ENCODE data around the gene STIM1.

STIM1 gene

DNA sequence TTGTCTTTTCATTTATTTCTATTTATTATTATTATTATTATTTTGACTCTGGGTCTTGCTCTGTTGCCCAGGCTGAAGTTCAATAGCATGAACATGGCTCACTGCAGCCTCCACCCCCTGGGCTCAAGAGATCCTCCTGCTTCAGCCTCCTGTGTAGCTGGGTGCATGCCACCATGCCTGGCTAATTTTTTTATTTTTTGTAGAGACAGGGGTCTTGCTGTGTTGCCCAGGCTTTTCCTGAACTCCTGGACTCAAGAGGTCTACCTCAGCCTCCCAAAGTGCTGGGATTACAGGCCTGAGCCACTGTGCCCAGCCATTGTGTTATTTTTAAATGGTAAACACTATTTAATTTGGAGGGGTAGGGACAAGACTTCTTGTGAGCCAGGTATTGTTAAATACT lies 215.9 kb downstream of the STIM1 start:
- no peak for DNase-seq (ENCODE audit: low read depth in 2 of 2)

DNA sequence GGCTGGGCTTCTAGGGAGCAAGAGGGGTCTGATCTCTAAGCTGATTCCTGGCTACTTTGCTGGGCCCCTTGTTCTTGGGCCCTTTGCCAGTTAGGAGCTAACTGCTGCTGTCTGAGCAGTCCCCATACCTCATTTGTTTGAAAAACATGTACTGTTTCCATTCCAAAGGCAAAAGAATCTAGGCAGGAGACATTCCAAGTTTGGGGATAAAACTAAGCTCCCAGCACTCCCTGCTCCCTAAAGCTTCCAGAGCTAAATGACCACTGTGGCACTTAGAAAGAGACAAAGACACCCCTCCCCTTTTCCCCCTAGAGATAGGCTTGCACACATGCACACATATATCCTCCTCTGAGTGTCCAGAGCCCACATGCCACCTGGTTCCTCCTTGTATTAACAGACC lies 216.4 kb downstream of the STIM1 start:
- DNase-seq (ENCODE audit: low read depth in 2 of 2) = no peak

DNA sequence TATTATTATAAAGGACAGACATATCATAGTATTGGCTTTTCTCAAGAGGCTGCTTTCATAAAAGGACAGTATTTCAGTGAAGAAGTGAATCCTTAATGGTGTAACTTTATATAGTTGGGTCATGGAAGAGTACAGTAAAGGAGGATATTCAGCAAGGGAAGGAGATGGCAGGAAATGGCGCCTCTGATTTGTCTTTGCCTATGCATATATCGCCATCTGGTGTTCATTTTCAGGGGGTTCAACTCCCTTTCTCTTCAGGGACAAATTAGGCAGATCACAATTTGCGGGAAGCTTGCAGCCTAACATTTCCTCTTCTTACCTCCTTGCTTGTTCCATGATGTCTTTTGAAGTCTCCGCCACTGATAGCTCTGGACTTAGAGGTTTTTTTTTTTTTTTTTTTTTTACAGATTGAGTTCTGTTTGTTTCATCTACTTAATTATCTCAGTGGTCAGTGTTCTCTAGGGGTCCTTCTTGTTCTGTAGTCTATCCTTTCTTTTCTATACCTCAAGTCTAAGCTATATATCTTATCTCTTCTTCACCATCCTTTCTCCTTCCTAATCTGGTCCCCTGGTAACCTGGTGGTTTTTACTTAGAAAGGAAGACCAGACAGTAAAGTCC lies 217.3 kb downstream of the STIM1 start:
- peak in 1 of 2 donors; percentile 32 for DNase-seq (ENCODE audit: low read depth in 2 of 2)

- DNase-seq (ENCODE audit: low read depth in 2 of 2) = no peak
Observed at GRCh38 chr11:4074266-4074665, 218.8 kb downstream of the STIM1 start.

DNA sequence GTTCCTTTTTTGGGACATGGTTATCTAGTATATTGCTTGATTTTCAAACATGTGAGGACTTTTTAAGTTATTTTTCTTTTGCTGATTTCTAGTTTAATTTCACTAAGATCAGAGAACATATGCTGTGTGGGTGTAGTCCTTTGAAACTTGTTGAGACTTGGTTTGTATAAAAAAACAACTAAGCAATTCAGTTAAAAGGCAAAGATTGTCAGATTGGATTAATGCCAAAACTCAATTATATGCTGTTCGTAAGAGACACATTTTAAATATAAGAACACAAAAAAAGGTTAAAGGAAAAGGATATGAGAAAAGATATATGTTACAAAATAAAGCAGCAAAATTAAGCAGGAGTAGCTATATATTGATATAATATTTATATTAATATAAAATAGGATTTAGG lies 221.3 kb downstream of the STIM1 start:
- DNase-seq (ENCODE audit: low read depth in 2 of 2) = no peak

DNA sequence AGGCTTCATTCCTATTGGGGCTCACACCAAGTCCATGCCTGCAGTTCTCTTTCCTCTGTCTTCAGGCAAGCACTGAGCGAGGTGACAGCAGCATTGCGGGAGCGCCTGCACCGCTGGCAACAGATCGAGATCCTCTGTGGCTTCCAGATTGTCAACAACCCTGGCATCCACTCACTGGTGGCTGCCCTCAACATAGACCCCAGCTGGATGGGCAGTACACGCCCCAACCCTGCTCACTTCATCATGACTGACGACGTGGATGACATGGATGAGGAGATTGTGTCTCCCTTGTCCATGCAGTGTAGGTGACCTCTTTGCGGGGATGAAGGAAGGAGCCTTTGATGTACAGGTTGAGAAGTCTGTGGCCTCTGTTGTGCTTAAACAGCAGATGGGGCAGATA lies 227.7 kb downstream of the STIM1 start:
- DNase-seq (ENCODE audit: low read depth in 2 of 2) = no peak

DNA sequence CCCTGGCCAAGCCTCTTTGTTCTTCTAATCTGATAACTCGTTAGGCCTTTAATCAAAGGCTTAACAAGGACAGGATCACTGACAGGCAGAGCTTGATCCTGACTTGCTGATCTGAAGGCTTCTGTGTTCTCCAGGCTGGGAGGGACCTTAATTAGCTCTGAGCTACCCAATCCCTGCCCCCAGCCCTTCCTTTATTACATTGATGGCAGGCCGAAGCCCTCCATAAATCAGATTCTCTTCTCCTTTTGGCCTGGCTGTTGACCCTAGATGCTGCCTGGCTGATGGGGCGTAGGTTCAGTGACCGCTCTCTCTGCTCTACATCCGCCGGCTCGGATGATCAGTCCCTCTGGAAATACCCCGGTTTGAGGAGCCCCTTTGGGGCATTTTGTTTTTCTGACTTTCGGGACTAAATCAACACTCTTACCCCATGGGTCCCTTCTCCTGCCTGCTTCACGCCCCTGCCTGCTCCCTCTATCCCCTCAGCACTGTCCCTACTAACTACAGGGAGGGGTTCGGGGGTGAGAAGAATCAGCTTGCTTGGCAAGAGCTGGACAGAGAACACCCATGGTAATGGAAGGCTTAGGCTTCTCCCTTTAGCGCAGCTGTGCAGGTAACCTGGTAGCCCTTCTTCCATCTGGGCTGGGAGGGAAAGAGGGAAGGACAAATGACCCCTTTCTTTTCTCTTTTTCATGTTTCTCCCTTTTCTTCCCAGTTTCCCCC lies 229.1 kb downstream of the STIM1 start:
- DNase-seq (ENCODE audit: low read depth in 2 of 2) = no peak

GRCh38 chr11:4085575-4085974 lies 230.1 kb downstream of the STIM1 start:
- no peak for DNase-seq (ENCODE audit: low read depth in 2 of 2)

GRCh38 chr11:4086575-4087353 lies 231.3 kb downstream of the STIM1 start:
- DNase-seq (ENCODE audit: low read depth in 2 of 2) = no peak

DNA sequence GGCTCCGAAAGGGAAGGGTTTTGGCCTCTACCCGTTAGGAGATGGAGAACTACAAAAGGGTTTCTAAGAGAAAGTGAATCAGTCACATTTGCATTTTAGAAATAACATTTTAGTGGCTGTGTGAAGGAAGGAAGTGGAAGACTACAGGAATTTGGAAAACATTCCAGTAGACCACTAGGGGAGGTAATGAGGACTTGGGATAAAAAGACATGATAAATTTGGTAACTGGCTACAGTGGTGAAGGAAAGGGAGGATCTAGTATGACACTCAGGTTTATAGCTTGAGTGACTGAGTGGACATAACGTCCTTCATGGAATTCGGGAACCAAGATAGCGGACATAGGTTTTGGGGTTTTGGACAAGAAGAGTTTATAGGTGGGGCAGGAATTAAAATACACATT lies 232.1 kb downstream of the STIM1 start:
- no peak for DNase-seq (ENCODE audit: low read depth in 2 of 2)

DNA sequence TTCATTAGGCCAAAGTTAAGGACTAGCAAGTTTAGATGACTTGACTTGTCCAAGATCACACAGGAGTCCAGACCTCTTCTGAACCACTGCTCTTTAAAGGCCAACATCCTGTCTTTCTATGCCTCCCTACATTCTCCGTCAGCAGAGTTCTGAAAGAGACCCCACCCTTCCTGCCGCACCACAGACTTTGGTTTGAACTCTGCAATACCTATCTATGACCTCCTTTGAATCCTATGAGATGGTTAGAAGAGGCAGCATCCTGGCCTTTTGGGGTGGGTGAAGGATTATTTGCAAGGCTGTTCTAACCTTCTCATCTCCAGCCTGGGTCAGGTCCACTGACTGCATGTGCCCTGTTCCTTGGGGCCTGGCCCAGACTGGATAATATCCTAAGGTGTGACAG lies 234.8 kb downstream of the STIM1 start:
- DNase-seq (ENCODE audit: low read depth in 2 of 2) = no peak

- DNase-seq (ENCODE audit: low read depth in 2 of 2) = no peak
Observed at GRCh38 chr11:4092026-4092425, 236.6 kb downstream of the STIM1 start.

DNA sequence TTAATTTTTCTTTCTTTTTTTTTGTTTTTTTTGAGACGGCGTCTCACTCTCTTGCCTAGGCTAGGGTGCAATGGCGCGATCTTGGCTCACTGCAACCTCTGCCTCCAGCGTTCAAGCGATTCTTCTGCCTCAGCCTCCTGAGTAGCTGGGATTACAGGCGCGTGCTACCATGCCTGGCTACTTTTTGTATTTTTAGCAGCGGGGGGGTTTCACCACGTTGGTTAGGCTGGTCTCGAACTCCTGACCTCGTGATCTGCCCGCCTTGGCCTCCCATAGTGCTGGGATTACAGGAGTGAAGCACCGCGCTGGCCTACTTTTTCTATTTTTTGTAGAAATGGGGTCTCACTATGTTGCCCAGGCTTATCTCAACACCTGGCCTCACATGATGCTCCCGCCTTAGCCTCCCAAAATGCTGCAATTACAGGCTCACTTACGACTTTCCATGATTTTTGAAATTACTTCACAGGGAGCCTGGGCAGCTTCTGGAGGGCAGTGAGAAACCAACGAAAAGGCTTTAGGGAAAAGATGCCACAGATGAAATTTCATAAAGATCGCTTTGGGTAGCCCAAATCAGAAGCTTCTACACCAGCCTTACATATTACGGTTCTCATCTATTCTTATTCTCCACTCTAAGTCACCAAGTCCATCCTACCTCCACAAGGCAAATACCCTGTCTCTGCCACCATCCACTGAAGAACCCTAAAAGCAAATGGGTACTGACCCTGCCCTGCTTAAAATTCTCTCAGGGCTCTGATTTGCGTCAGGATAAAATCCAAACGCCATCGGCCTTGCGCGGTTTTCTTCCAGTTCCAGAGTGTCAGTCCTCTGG lies 238.3 kb downstream of the STIM1 start:
- DNase-seq (ENCODE audit: low read depth in 2 of 2) = no peak

GRCh38 chr11:4094348-4095291 lies 239.2 kb downstream of the STIM1 start, which contains the start of gene RRM1:
TSS of gene RRM1 (plus strand) at chr11:4094799. CDS start at chr11:4095013, 214 bp downstream.
- peak; percentile 72 to 89 for DNase-seq (ENCODE audit: low read depth in 2 of 2)

DNA sequence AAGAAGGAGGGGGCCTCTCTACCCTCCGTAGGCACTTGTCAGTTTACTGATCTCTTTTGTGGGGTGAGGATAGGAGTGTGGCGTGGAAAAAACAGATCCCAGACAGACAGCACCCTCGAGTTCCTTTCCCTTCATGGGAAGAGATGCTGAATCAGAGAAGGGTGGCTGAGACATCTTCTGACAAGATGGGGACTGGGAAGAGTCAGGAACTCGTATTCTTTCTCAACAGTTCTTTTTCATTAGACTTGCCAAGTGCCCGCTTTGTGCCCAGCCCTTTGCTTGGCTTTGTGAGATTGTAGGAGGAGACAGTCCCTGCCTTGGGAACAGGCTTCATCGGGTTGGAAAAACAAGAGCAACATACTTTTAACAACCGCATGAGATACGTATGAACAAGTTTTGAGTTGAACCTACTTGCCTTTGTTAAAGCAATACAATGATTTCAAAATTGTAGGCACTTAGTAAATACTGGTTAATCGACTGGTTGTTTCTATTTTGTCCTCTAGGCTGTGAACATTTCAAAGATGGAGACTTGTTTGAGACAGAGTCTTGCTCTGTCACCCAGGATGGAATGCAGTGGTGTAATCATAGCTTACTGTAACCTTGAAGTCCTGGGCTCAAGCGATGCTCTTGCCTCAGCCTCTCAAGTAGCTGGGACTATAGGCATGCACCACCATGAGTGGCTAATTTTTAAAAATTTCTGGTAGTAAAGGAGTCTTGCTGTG lies 240.2 kb downstream of the STIM1 start:
- no peak for DNase-seq (ENCODE audit: low read depth in 2 of 2)

- DNase-seq (ENCODE audit: low read depth in 2 of 2) = no peak
Observed at GRCh38 chr11:4098026-4098621, 242.7 kb downstream of the STIM1 start.

- DNase-seq (ENCODE audit: low read depth in 2 of 2) = no peak
Observed at GRCh38 chr11:4102711-4103110, 247.2 kb downstream of the STIM1 start.

DNA sequence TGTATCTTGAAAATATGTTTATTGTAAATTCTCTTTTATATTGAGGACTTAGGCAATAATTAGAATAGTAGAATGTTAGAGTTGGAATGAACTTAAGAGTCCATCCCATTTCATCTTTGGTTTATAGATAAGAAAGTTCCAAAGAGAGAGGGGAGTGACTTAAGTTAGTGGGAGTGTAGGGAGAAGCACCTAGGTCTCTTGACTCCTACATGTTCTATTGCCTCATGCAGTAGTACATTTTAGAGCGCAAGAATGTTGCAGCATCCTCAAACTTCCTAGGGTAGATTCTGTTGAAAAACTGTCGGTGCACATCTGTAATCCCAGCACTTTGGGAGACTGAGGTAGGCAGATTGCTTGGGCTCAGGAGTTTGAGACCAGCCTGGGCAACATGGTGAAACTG lies 247.8 kb downstream of the STIM1 start:
- DNase-seq (ENCODE audit: low read depth in 2 of 2) = no peak

GRCh38 chr11:4105916-4106315 lies 250.5 kb downstream of the STIM1 start:
- DNase-seq (ENCODE audit: low read depth in 2 of 2) = no peak

DNA sequence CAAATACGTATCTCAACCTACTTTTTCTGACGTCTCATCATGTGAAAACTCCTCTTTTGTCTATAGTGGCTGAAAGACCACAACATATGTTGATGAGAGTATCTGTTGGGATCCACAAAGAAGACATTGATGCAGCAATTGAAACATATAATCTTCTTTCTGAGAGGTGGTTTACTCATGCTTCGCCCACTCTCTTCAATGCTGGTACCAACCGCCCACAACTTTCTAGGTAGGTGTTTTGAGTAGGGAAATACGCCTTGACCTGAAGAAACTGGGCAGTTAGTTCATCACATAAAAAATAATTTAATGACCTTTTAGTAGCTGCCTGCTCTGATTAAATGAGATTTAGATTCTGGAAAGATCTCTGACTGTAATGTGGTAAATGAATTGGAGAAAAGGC lies 256.4 kb downstream of the STIM1 start:
- no peak for DNase-seq (ENCODE audit: low read depth in 2 of 2)
